NCI-H1436 treated with DMSO at 0.1 percent for 48 hours (cell line): Measurements from ENCODE around the gene HSBP1.

ENCODE experiments used
- DNase-seq: peaks from one replicate; lab custom pipeline; 2025; lab: John Stamatoyannopoulos, UW

The HSBP1 gene

DNA sequence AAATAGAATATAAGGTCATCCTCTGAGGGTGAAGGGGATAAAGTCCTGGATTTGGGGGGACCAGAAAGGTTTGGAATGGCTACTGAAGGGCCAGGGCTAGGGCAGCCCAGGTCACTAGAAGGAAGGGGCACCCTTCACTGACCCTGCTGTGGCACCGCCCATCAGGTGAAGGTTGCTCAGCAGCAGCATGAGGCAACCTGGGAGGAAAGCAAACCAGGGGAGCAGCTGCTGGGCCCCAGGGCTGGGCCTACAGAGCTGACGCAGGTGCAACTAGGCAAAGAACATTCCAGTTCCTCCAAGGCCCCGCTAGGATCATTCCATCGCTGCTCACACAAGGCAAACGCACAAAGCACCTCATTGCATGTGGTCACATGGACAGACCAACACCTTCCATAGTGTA, 3.4 kb upstream of the HSBP1 start:
- no peak for DNase-seq

- DNase-seq: no peak
Measured at GRCh38 chr16:83806036-83806435, 1.7 kb upstream of the HSBP1 start.

DNA sequence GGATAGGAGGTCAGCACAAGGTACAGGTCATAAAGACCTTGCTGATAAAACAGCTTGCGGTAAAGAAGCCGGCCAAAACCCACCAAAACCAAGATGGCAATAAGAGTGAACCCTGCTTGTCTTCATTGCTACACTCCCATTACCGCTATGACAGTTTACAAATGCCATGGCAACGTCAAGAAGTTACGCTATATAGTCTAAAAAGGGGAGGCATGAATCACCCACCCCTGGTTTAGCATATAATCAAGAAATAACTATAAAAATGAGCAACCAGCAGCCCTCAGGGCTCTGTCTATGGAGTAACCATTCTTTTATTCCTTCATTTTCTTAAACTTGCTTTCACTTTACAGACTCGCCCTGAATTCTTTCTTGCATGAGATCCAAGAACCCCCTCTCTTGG, 1.0 kb upstream of the HSBP1 start:
- DNase-seq: no peak

- no peak for DNase-seq
Measured at GRCh38 chr16:83807327-83807709, 460 bp upstream of the HSBP1 start.

GRCh38 chr16:83808573-83809014, 816 bp downstream of the HSBP1 start:
- no peak for DNase-seq

GRCh38 chr16:83809092-83809491, 1.3 kb downstream of the HSBP1 start:
- no peak for DNase-seq

GRCh38 chr16:83810901-83811300, 3.1 kb downstream of the HSBP1 start:
- DNase-seq: no peak

GRCh38 chr16:83813823-83814658, 6.3 kb downstream of the HSBP1 start:
- DNase-seq: no peak

DNA sequence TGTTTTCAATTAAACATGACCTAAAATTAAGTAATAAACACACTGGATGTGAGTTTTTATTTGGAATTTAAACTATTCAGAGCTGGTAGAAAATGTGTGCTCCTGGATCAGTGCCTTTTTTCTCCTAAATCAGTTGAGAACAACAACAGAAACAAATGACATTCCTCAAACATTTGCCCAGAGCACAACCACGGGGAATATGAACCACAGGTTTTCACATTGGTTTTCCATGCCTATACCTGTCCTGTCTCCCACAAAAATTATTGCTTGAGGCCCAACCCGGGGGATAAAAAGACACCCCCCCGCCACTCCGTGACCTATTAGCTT, 6.8 kb downstream of the HSBP1 start:
- no peak for DNase-seq

- DNase-seq: no peak
Measured at GRCh38 chr16:83817022-83817421, 9.2 kb downstream of the HSBP1 start.

DNA sequence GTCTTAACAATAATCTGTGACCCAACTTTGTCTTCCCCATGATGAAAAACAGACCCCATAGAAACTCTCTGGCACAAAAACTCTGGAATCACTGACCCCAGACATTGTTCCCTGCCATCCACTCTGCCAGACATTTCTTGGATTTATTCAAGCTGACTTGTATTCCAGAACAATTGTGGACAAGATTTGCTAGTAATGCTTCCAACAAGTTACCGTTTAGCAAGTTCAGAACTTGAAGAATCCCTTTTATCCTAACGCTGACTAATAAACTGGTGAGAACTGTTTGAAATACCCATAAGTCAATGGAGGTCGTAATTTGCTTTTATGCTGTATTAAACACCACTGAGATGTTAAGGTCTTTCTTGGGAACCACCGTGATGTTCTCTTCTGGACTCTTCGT, 10.5 kb downstream of the HSBP1 start:
- DNase-seq: no peak

DNA sequence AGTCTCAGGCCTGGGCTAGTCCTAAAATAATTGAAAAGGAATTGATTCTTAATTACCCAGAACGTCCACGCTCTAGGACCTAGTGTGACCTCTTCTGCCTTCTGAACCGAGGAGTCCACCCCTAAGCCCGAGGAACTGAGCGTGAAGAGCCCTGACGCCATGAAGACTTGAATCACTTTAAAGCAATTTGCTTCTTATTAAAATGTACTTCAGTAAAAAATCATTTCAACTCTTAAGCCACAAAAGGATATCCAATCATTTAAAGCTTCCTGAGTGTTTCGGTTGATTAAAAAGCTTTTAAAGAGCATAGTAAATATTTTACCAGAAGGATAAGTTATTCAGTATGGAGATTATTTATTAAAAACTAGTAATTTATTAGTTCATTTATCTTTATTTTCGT, 11.6 kb downstream of the HSBP1 start:
- DNase-seq: no peak

DNA sequence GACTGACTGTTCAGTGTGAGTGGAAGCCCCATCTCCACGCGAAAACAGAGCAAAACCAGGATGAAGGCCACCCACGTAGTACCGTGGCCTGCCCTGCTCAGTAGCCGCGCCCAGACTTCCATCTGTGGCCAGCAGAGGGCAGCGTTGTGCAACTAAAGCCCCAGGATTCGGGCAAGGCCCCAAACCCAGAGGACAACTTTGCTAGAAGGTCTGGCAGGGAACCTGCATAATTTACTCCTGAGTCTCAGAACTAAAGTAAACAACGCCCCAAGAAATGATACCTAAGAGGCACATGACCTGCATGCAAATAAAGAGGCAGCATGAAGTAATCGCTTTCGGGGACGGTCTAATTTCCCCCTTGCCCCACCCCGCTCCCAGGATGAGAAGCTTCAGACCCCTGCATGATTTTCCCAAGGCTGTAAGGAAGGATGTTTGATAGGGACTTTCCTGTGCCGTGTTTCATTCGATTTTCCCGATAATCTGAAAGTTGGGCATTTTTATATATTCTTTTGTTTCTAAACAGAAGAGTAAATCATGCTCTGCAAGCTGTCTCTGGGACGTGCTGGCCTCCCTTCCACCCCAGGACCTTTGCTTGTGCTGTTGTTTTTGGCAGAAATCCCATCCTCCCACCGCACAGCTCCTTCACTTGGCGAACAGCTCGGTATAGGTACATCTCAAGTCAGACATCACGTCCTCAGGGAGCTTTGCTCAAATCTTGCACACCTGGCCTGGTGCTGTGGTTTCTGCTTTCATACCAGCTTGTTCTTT, 18.6 kb downstream of the HSBP1 start:
- DNase-seq: no peak

- DNase-seq: no peak
Measured at GRCh38 chr16:83830091-83830768, 22.5 kb downstream of the HSBP1 start.

- DNase-seq: no peak
Measured at GRCh38 chr16:83830769-83831455, 23.1 kb downstream of the HSBP1 start.

GRCh38 chr16:83831456-83831987, 23.7 kb downstream of the HSBP1 start:
- no peak for DNase-seq

- DNase-seq: no peak
Measured at GRCh38 chr16:83833921-83834320, 26.1 kb downstream of the HSBP1 start.

GRCh38 chr16:83835586-83836566, 28.1 kb downstream of the HSBP1 start:
- DNase-seq: no peak

DNA sequence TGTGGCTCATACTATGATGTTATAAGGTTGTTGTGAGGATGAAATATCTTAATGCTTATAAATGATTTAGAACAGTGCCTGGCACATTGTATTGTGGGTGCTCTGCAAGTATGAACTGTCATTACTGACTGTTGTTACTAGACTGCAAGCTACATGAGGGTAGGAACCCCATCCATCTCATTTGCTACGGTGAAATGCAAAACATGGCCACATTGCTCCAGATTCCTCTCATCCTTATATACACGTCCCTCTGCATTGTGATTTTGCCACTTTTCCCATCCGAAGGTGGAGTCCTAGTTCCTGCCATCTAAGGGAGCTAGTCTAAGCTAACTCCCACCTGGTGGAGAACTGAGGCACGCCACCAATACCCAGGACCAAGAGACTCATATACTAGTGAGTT, 29.8 kb downstream of the HSBP1 start:
- no peak for DNase-seq

- DNase-seq: no peak
Measured at GRCh38 chr16:83838151-83838550, 30.4 kb downstream of the HSBP1 start.

- DNase-seq: no peak
Measured at GRCh38 chr16:83839561-83839960, 31.8 kb downstream of the HSBP1 start.
